ENCODE measurements around the gene TBC1D14.

DNA sequence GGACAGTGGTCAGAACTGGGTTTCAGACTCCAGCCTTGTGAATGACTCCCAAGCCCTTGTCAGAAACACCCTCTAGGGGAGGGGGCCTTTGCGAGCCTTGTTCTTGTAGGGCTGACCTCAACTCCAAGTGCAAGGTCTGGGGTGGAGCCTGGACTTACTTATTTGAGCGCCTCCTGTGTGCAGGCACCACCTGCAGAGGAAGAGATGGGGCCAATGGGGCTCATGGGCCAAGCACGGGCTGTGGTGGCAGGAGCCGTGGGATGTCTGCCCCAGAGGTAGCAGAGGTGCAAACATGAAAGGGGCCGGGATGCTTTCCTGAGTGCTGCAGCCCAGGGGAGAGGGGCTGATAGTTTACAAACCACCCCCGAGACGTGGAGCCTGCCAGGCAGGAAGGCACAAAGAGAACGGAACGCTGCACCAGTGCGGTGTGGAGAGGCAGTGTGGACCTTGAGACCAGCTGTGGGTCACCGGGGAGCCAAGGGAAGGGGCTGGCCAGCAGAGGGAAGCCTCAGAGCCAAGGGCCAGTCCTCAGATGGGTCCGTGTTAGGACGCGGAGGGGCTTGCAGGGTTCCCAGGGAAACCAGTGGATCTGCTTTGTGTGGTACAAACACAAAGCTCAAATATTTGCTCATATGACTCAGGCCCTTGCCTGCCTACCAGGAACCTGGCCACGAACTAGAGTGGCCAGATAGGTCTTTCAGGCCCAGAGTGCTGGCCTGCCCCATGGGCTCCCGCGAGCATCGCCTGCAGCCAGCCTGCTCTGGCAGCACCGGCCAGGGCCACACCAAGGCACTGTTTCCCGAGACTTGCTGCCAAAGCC, 124.8 kb downstream of the TBC1D14 start:
- TF ChIP-seq, protein P1, sequence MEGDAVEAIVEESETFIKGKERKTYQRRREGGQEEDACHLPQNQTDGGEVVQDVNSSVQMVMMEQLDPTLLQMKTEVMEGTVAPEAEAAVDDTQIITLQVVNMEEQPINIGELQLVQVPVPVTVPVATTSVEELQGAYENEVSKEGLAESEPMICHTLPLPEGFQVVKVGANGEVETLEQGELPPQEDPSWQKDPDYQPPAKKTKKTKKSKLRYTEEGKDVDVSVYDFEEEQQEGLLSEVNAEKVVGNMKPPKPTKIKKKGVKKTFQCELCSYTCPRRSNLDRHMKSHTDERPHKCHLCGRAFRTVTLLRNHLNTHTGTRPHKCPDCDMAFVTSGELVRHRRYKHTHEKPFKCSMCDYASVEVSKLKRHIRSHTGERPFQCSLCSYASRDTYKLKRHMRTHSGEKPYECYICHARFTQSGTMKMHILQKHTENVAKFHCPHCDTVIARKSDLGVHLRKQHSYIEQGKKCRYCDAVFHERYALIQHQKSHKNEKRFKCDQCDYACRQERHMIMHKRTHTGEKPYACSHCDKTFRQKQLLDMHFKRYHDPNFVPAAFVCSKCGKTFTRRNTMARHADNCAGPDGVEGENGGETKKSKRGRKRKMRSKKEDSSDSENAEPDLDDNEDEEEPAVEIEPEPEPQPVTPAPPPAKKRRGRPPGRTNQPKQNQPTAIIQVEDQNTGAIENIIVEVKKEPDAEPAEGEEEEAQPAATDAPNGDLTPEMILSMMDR (IDR thresholded peaks at IDR 0.05; ENCODE audit: low read depth, low read length): no peak
- no peak for TF ChIP-seq EZH2phosphoT487 (IDR thresholded peaks at IDR 0.05; ENCODE audit: low read depth)
